ENCODE data around the gene ASB4. TPM values are rescaled to one million over a fixed set of nuclear protein-coding genes. Genes with fewer than 3 reads are reported as not detected.

ASB4 gene
- total RNA-seq, 4 donors from 2014 or later = 0.19 TPM; not detected in 3

GRCh38 chr7:95545007-95545615, 59.4 kb downstream of the ASB4 start:
- Histone ChIP-seq H3K36me3 (no peaks in the 10 kb centered on the region), H3K27me3 (no peaks in the 10 kb centered on the region), H3K27ac (peak overlapping the region; percentile 65 to 95 (median 83)), H3K9me3 (no peaks in the 10 kb centered on the region), H3K4me1 (peaks cover 7 to 54% (median 45%) of the 10 kb centered on the region in 3 donors), H3K4me3 (peak overlapping the region in 3 of 4 donors; percentile 25 to 59 (median 32))
- no peak for DNase-seq
- intact Hi-C loops (cut with DNase I) = no loop called here
- no peak for TF ChIP-seq POLR2A (IDR thresholded peaks at IDR 0.05)
- TF ChIP-seq, protein P1, sequence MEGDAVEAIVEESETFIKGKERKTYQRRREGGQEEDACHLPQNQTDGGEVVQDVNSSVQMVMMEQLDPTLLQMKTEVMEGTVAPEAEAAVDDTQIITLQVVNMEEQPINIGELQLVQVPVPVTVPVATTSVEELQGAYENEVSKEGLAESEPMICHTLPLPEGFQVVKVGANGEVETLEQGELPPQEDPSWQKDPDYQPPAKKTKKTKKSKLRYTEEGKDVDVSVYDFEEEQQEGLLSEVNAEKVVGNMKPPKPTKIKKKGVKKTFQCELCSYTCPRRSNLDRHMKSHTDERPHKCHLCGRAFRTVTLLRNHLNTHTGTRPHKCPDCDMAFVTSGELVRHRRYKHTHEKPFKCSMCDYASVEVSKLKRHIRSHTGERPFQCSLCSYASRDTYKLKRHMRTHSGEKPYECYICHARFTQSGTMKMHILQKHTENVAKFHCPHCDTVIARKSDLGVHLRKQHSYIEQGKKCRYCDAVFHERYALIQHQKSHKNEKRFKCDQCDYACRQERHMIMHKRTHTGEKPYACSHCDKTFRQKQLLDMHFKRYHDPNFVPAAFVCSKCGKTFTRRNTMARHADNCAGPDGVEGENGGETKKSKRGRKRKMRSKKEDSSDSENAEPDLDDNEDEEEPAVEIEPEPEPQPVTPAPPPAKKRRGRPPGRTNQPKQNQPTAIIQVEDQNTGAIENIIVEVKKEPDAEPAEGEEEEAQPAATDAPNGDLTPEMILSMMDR (IDR thresholded peaks at IDR 0.05) = peak; percentile 22 to 75 (median 70)
- WGBS, 2 donors = 5 to 6% methylated on average over 3 of the region's 3 CpGs

DNA sequence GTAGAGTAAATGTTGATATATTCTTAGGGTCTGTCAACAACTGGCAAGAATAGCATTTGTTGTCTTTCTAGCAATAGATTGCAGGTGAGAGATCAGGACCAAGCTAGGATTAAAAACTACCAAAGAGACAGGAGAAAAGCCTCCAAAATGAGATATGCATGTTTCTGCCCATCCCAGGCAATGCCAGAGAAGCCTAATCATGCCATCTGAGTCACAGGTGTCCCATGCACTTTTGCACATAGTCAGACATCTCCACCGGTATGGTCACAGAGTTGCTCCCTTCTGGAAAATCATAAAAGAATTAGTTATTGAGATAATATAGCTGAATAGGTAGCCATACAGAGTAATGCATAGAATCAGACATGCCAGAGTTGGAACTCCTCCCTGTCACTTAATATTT, 59.9 kb downstream of the ASB4 start:
- Histone ChIP-seq H3K27me3 (no peaks in the 10 kb centered on the region), H3K4me1 (peaks cover 13 to 60% (median 49%) of the 10 kb centered on the region in 3 donors), H3K36me3 (no peaks in the 10 kb centered on the region), H3K27ac (peak overlapping the region; percentile 65 to 95 (median 83)), H3K4me3 (peak overlapping the region in 2 of 4 donors; percentile 32 to 59), H3K9me3 (no peaks in the 10 kb centered on the region)
- 43 to 69% methylated on average over 1 of the region's 1 CpG for WGBS, 2 donors
- TF ChIP-seq POLR2A (IDR thresholded peaks at IDR 0.05) = no peak
- TF ChIP-seq, protein P1 (IDR thresholded peaks at IDR 0.05) = no peak
- DNase-seq = no peak
- intact Hi-C loops (cut with DNase I) = no loop called here

GRCh38 chr7:95546647-95547046, 60.9 kb downstream of the ASB4 start:
- no peak for DNase-seq
- peak overlapping the region in 1 of 4 donors; percentile 10 for H3K4me3 ChIP-seq
- peaks cover 21 to 70% (median 56%) of the 10 kb centered on the region in 3 donors for H3K4me1 ChIP-seq
- H3K27ac ChIP-seq = peak overlapping the region; percentile 23 to 95 (median 74)
- H3K36me3 ChIP-seq = no peaks in the 10 kb centered on the region
- no peaks in the 10 kb centered on the region for H3K9me3 ChIP-seq
- intact Hi-C loops (cut with DNase I) = no loop called here
- no peaks in the 10 kb centered on the region for H3K27me3 ChIP-seq
- TF ChIP-seq, protein P1 (IDR thresholded peaks at IDR 0.05) = no peak
- TF ChIP-seq POLR2A (IDR thresholded peaks at IDR 0.05) = no peak
- 56 to 79% methylated on average over 4 of the region's 4 CpGs for WGBS, 2 donors

DNA sequence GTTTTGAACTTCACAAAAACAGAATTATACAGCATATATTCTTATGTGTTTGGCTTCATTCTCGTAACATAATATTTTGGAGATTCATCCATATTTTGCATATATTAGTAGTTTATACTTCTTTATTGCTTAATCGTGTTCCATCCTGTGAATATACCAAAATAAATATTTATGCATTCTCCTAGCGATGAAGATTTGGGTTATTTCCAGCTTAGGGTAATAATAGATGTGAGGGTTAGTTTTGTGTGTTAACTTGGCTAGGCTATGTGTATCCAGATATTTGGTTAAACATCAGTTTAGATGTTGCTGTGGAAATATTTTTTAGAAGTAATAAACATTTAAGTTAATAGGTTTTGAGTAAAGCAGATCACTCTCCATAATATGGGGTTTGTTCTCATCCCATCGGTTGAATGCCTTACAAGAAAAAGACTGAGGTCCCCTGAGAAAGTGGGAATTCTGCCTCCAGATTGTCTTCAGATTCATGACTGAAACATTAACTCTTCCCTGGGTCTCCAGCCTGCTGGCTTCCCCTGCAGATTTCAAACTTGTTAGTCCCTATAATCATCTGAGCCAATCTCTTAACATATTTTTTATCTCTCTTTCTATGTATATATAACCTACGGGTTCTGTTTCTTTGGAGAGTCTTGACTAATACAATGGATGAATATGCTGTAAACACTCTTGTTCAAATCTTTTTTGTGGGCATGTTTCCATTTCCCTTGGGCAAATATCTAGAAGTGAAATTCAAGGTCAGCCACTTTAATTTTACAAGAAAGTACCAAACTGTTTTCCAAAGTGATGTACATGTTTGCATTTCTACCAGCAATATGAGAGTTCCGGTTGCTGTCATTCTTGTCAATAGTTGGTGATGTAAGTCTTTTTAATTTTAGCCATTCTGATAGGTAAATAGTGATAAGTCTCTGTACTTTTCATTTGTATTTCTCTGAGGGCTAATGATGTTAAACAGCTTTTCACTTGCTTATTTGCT, 61.9 kb downstream of the ASB4 start:
- intact Hi-C loops (cut with DNase I) = no loop called here
- WGBS, 2 donors = 57 to 66% methylated on average over 5 to 6 of the region's 6 CpGs
- TF ChIP-seq POLR2A (IDR thresholded peaks at IDR 0.05) = no peak
- TF ChIP-seq, protein P1 (IDR thresholded peaks at IDR 0.05) = no peak
- Histone ChIP-seq H3K4me1 (peaks cover 21 to 72% (median 56%) of the 10 kb centered on the region in 3 donors), H3K36me3 (no peaks in the 10 kb centered on the region), H3K4me3 (peak overlapping the region in 1 of 4 donors; percentile 3), H3K9me3 (no peaks in the 10 kb centered on the region), H3K27me3 (no peaks in the 10 kb centered on the region), H3K27ac (peak overlapping the region in 3 of 4 donors; percentile 59 to 95 (median 88))
- DNase-seq = no peak

All from esophagus squamous epithelium (tissue), 5 donors.